HG03520 (cell line): ENCODE results near the gene LRCH2.

Source experiments
- ATAC-seq: cut with Tn5 transposase; IDR thresholded peaks from one replicate; pipeline ENCODE4 v1.9.1; 2021; ENCODE audit warnings: mild to moderate bottlenecking, moderate library complexity; ENCODE audit not compliant: unreplicated experiment

Gene LRCH2

GRCh38 chrX:115067812-115068211 lies 166.1 kb downstream of the LRCH2 start:
- no peak for ATAC-seq

- ATAC-seq, result no peak
These were observed 168.6 kb downstream of the LRCH2 start for GRCh38 chrX:115065304-115065703.
